Tibial artery (tissue), 4 donors: ENCODE results near the gene ROBO2.

Experiments
- DNase-seq, 2 donors: peaks; one replicate each; pipeline ENCODE4 v3.0.0-alpha.2; 2019
- H3K27ac ChIP-seq, 2 donors: fragments of 200-600 bp; sonication (generic) in 1 of 2; 1 replicate in 1 of 2; 2 replicates in 1 of 2; pipeline ENCODE4 v1.5.1; 2018 to 2019; ENCODE audit warnings: mild to moderate bottlenecking in 1 of 2
- H3K27me3 ChIP-seq, 2 donors: fragments of 200-600 bp; sonication (generic) in 1 of 2; one replicate each; pipeline versions ENCODE4 v1.5.1 to v1.6.0; 2016 to 2019
- H3K36me3 ChIP-seq, 3 donors: fragments of 200-600 bp; sonication (generic) in 2 of 3; one replicate each; pipeline ENCODE4 v1.5.1; 2016 to 2019; ENCODE audit warnings: mild to moderate bottlenecking in 2 of 3
- H3K4me1 ChIP-seq, 4 donors: fragments of 200-600 bp; sonication (generic) in 2 of 4; 1 replicate in 3 of 4; 2 replicates in 1 of 4; pipeline ENCODE4 v1.5.1; 2016 to 2019
- H3K4me3 ChIP-seq, 2 donors: fragments of 200-600 bp; sonication (generic) in 1 of 2; 1 replicate in 1 of 2; 2 replicates in 1 of 2; pipeline ENCODE4 v1.5.1; 2018 to 2019; ENCODE audit warnings: mild to moderate bottlenecking in 2 of 2
- H3K9me3 ChIP-seq, 3 donors: fragments of 200-600 bp; sonication (generic) in 1 of 3; one replicate each; pipeline ENCODE4 v1.5.1; 2016 to 2019
- CTCF ChIP-seq, 2 experiments: fragments of 200-600 bp in 1 of 2; fragments of 450-650 bp in 1 of 2; IDR thresholded peaks; one replicate each; pipeline ENCODE4 v1.5.1; 2017 to 2019; ENCODE audit warnings: antibody characterized with exemption in 2 of 2, mild to moderate bottlenecking in 1 of 2, moderate library complexity in 1 of 2
- intact Hi-C: fragments of 100-400 bp; cut with DNase I; formaldehyde crosslinking; loops from one replicate; pipeline ENCODE4 v1.15.0; 2023; ENCODE audit warnings: low total_unique reads

The ROBO2 gene

GRCh38 chr3:77203851-77204250 lies 164.0 kb downstream of the ROBO2 start:
- intact Hi-C loops, result no loop called here
- Histone ChIP-seq H3K9me3 (no peaks in the 10 kb centered on the region), H3K27me3 (no peaks in the 10 kb centered on the region), H3K27ac (no peak overlapping the region), H3K4me3 (no peak overlapping the region), H3K4me1 (no peaks in the 10 kb centered on the region), H3K36me3 (no peaks in the 10 kb centered on the region)
- DNase-seq, result no peak
- no peak for TF ChIP-seq CTCF (IDR thresholded peaks at IDR 0.05)

- TF ChIP-seq CTCF (IDR thresholded peaks at IDR 0.05), result no peak
- H3K9me3 ChIP-seq, result no peaks in the 10 kb centered on the region
- no peak overlapping the region for H3K4me3 ChIP-seq
- no peaks in the 10 kb centered on the region for H3K4me1 ChIP-seq
- H3K27me3 ChIP-seq, result no peaks in the 10 kb centered on the region
- no peak for DNase-seq
- H3K36me3 ChIP-seq, result no peaks in the 10 kb centered on the region
- H3K27ac ChIP-seq, result no peak overlapping the region
- intact Hi-C loops, result no loop called here
Measured at GRCh38 chr3:77204788-77205187, 164.9 kb downstream of the ROBO2 start.

- H3K4me1 ChIP-seq, result no peaks in the 10 kb centered on the region
- H3K27ac ChIP-seq, result no peak overlapping the region
- no peaks in the 10 kb centered on the region for H3K27me3 ChIP-seq
- no peaks in the 10 kb centered on the region for H3K36me3 ChIP-seq
- no peak for TF ChIP-seq CTCF (IDR thresholded peaks at IDR 0.05)
- DNase-seq, result no peak
- H3K9me3 ChIP-seq, result no peaks in the 10 kb centered on the region
- H3K4me3 ChIP-seq, result no peak overlapping the region
- intact Hi-C loops, result no loop called here
Measured at GRCh38 chr3:77207753-77208152, 167.9 kb downstream of the ROBO2 start.

GRCh38 chr3:77222701-77223100 lies 182.8 kb downstream of the ROBO2 start:
- Histone ChIP-seq H3K27ac (no peak overlapping the region), H3K36me3 (no peaks in the 10 kb centered on the region), H3K4me3 (no peak overlapping the region), H3K27me3 (no peaks in the 10 kb centered on the region), H3K4me1 (no peaks in the 10 kb centered on the region), H3K9me3 (no peaks in the 10 kb centered on the region)
- intact Hi-C loops, result no loop called here
- no peak for DNase-seq
- TF ChIP-seq CTCF (IDR thresholded peaks at IDR 0.05), result no peak

- intact Hi-C loops, result no loop called here
- Histone ChIP-seq H3K36me3 (no peaks in the 10 kb centered on the region), H3K27me3 (no peaks in the 10 kb centered on the region), H3K9me3 (no peaks in the 10 kb centered on the region), H3K4me3 (no peak overlapping the region), H3K27ac (no peak overlapping the region), H3K4me1 (no peaks in the 10 kb centered on the region)
- no peak for TF ChIP-seq CTCF (IDR thresholded peaks at IDR 0.05)
- no peak for DNase-seq
Measured at GRCh38 chr3:77227567-77227966, 187.7 kb downstream of the ROBO2 start.

- Histone ChIP-seq H3K27me3 (no peaks in the 10 kb centered on the region), H3K27ac (no peak overlapping the region), H3K4me3 (no peak overlapping the region), H3K4me1 (no peaks in the 10 kb centered on the region), H3K9me3 (no peaks in the 10 kb centered on the region), H3K36me3 (no peaks in the 10 kb centered on the region)
- no peak for TF ChIP-seq CTCF (IDR thresholded peaks at IDR 0.05)
- intact Hi-C loops, result no loop called here
- DNase-seq, result no peak
Measured at GRCh38 chr3:77232557-77232956, 192.7 kb downstream of the ROBO2 start.
